IMR-90 (cell line): ENCODE measurements around the gene CST7. TPM values are rescaled to one million over a fixed set of nuclear protein-coding genes. Genes with fewer than 3 reads are reported as not detected.

Experiments used
- ATAC-seq: fragments of 200-7000 bp; cut with Tn5 transposase; 2 replicates; pipeline ENCODE4 v1.9.1; 2020; ENCODE audit warnings: low read depth, mild to moderate bottlenecking, moderate library complexity
- BruUV-seq: library from RNA; stranded (reverse); fragments of 400-500 nt; replicated peaks from 2 replicates; lab custom pipeline; 2021; lab: Mats Ljungman, UMichigan
- CTCF ChIA-PET: fragments of 300-600 bp; formaldehyde crosslinking; extraction: SDS; loops from one replicate; lab custom pipeline; 2021; ENCODE audit warnings: antibody characterized with exemption; lab: Yijun Ruan, JAX
- POLR2A ChIA-PET: fragments of 300-600 bp; sonication (Branson Sonifier 250); formaldehyde crosslinking; loops from one replicate; lab custom pipeline; 2022; ENCODE audit warnings: antibody characterized with exemption; ENCODE audit not compliant: unreplicated experiment; lab: Charles Lee
- DNase-seq: peaks from one replicate; pipeline ENCODE4 v3.0.0; 2013
- H2AFZ ChIP-seq: replicated peaks from 2 replicates; pipeline ENCODE3; 2013; ENCODE audit warnings: low read length, mild to moderate bottlenecking; ENCODE audit not compliant: poor library complexity
- H2AK5ac ChIP-seq: 2 replicates; pipeline ENCODE4 v1.6.1; 2013; ENCODE audit warnings: low read depth, low read length, inconsistent platforms
- H2AK9ac ChIP-seq: replicated peaks from 2 replicates; pipeline ENCODE3; 2013; ENCODE audit warnings: mild to moderate bottlenecking, low read depth, low read length, moderate library complexity; ENCODE audit not compliant: poor library complexity
- H2BK120ac ChIP-seq: 2 replicates; pipeline ENCODE4 v1.6.1; 2013; ENCODE audit warnings: low read depth, low read length, inconsistent platforms
- H2BK15ac ChIP-seq: 3 replicates; pipeline ENCODE4 v1.6.1; 2013; ENCODE audit warnings: low read depth, low read length, inconsistent platforms
- H2BK20ac ChIP-seq: 2 replicates; pipeline ENCODE4 v1.6.1; 2013; ENCODE audit warnings: low read depth, mild to moderate bottlenecking, inconsistent platforms, low read length, moderate library complexity
- H2BK5ac ChIP-seq: 2 replicates; pipeline ENCODE4 v1.6.1; 2013; ENCODE audit warnings: mild to moderate bottlenecking, low read depth, low read length, inconsistent platforms; ENCODE audit not compliant: poor library complexity, severe bottlenecking
- H3K14ac ChIP-seq: replicated peaks from 2 replicates; pipeline ENCODE4 v1.6.1; 2013; ENCODE audit warnings: low read depth, low read length, inconsistent platforms
- H3K18ac ChIP-seq: 2 replicates; pipeline ENCODE4 v1.6.1; 2013; ENCODE audit warnings: low read depth, low read length, control low read depth
- H3K23ac ChIP-seq: 2 replicates; pipeline ENCODE4 v1.6.1; 2013; ENCODE audit warnings: low read depth, low read length, inconsistent platforms
- H3K27ac ChIP-seq: 2 replicates; pipeline ENCODE4 v1.5.1; 2013; ENCODE audit warnings: mild to moderate bottlenecking, control low read depth, low read length; ENCODE audit not compliant: insufficient read depth
- H3K27me3 ChIP-seq: 2 replicates; pipeline ENCODE4 v1.6.1; 2013; ENCODE audit warnings: low read length; ENCODE audit not compliant: control insufficient read depth, insufficient read depth
- H3K36me3 ChIP-seq: 2 replicates; pipeline ENCODE4 v1.6.1; 2013; ENCODE audit warnings: low read length, mixed read lengths; ENCODE audit not compliant: control insufficient read depth, insufficient read depth
- H3K4ac ChIP-seq: 2 replicates; pipeline ENCODE4 v1.6.1; 2013; ENCODE audit warnings: low read depth, low read length, inconsistent platforms
- H3K4me1 ChIP-seq: 2 replicates; pipeline ENCODE4 v1.6.1; 2013; ENCODE audit warnings: low read length, mixed read lengths; ENCODE audit not compliant: control insufficient read depth, insufficient read depth
- H3K4me2 ChIP-seq: 2 replicates; pipeline ENCODE4 v1.6.1; 2013; ENCODE audit warnings: low read depth, mild to moderate bottlenecking, control low read depth, low read length, moderate library complexity
- H3K4me3 ChIP-seq: 2 replicates; pipeline ENCODE4 v1.5.1; 2013; ENCODE audit warnings: low read depth, mild to moderate bottlenecking, control low read depth, low read length, moderate library complexity; ENCODE audit not compliant: insufficient read depth
- H3K56ac ChIP-seq: 2 replicates; pipeline ENCODE4 v1.6.1; 2013; ENCODE audit warnings: low read length, inconsistent platforms; ENCODE audit not compliant: insufficient read depth; ENCODE audit errors: extremely low read depth
- H3K79me1 ChIP-seq, 2 experiments: 2 replicates each; pipeline ENCODE4 v1.6.1; 2013; ENCODE audit warnings: low read length in 2 of 2, inconsistent platforms in 1 of 2, low read depth in 1 of 2
- H3K9ac ChIP-seq: 2 replicates; pipeline ENCODE4 v1.6.1; 2013; ENCODE audit warnings: low read depth, low read length, control low read depth
- H3K9me1 ChIP-seq: 2 replicates; pipeline ENCODE4 v1.6.1; 2013; ENCODE audit warnings: low read length, inconsistent platforms; ENCODE audit not compliant: insufficient read depth
- H3K9me3 ChIP-seq: 2 replicates; pipeline ENCODE4 v1.6.1; 2013; ENCODE audit warnings: low read length; ENCODE audit not compliant: control insufficient read depth, insufficient read depth
- H4K20me1 ChIP-seq: 2 replicates; pipeline ENCODE4 v1.6.1; 2013; ENCODE audit warnings: low read length, inconsistent platforms; ENCODE audit not compliant: insufficient read depth
- H4K5ac ChIP-seq: 2 replicates; pipeline ENCODE4 v1.6.1; 2013; ENCODE audit warnings: mild to moderate bottlenecking, low read depth, low read length, control low read depth
- H4K8ac ChIP-seq, 2 experiments: 2 replicates each; pipeline ENCODE4 v1.6.1; 2013; ENCODE audit warnings: low read depth in 2 of 2, low read length in 2 of 2, control low read depth in 1 of 2, inconsistent platforms in 1 of 2
- H4K91ac ChIP-seq: 2 replicates; pipeline ENCODE4 v1.6.1; 2013; ENCODE audit warnings: low read depth, low read length, inconsistent platforms; ENCODE audit not compliant: insufficient read depth
- BHLHE40 ChIP-seq: fragments of 150-350 bp; IDR thresholded peaks from 2 replicates; pipeline ENCODE4 v1.6.1; 2016; ENCODE audit warnings: mild to moderate bottlenecking, low read depth, low read length
- CEBPB ChIP-seq: IDR thresholded peaks from 2 replicates; pipeline ENCODE4 v1.6.1; 2012; ENCODE audit warnings: low read depth, low read length, improper control_type of control experiment
- CHD1 ChIP-seq: IDR thresholded peaks from 2 replicates; pipeline ENCODE4 v1.6.1; 2012; ENCODE audit warnings: low read depth, low read length, improper control_type of control experiment
- CTCF ChIP-seq: conservative IDR thresholded peaks from 2 replicates; pipeline ENCODE4 v1.5.1; 2012; ENCODE audit warnings: mild to moderate bottlenecking, low read depth, low read length, improper control_type of control experiment
- FOS ChIP-seq: fragments of 150-350 bp; IDR thresholded peaks from 2 replicates; pipeline ENCODE4 v1.6.1; 2016; ENCODE audit warnings: low read depth, low read length
- MAFK ChIP-seq: IDR thresholded peaks from 2 replicates; pipeline ENCODE4 v1.6.1; 2012; ENCODE audit warnings: low read depth, low read length, improper control_type of control experiment
- MAZ ChIP-seq: IDR thresholded peaks from 2 replicates; pipeline ENCODE4 v1.6.1; 2012; ENCODE audit warnings: low read depth, mild to moderate bottlenecking, low read length, improper control_type of control experiment, moderate library complexity, borderline replicate concordance
- MXI1 ChIP-seq: IDR thresholded peaks from 2 replicates; pipeline ENCODE4 v1.6.1; 2012; ENCODE audit warnings: low read depth, mild to moderate bottlenecking, low read length, moderate library complexity, borderline replicate concordance
- NFE2L2 ChIP-seq: fragments of 150-350 bp; IDR thresholded peaks from 2 replicates; pipeline ENCODE4 v1.6.1; 2016; ENCODE audit warnings: low read depth, mild to moderate bottlenecking, low read length
- POLR2A ChIP-seq: IDR thresholded peaks from 2 replicates; pipeline ENCODE4 v1.6.1; 2012; ENCODE audit warnings: mild to moderate bottlenecking, low read depth, low read length
- RAD21 ChIP-seq: IDR thresholded peaks from 2 replicates; pipeline ENCODE4 v1.6.1; 2012; ENCODE audit warnings: low read length, improper control_type of control experiment
- RCOR1 ChIP-seq: IDR thresholded peaks from 2 replicates; pipeline ENCODE4 v1.6.1; 2012; ENCODE audit warnings: mild to moderate bottlenecking, low read length, improper control_type of control experiment; ENCODE audit not compliant: insufficient replicate concordance
- RFX5 ChIP-seq: IDR thresholded peaks from 2 replicates; pipeline ENCODE4 v1.8.0; 2012; ENCODE audit warnings: low read depth, mild to moderate bottlenecking, low read length, moderate library complexity
- SMC3 ChIP-seq: fragments of 150-350 bp; IDR thresholded peaks from 2 replicates; pipeline ENCODE4 v1.6.1; 2016; ENCODE audit warnings: low read depth, mild to moderate bottlenecking, antibody characterized with exemption, low read length, moderate library complexity
- USF2 ChIP-seq: fragments of 150-350 bp; IDR thresholded peaks from 2 replicates; pipeline ENCODE4 v1.6.1; 2017; ENCODE audit warnings: mild to moderate bottlenecking, antibody characterized with exemption, low read length, low read depth
- WGBS, 2 experiments: methylation state at CpG; one replicate each; pipeline versions ENCODE4 v1.1.5 to v1.1.7; 2013; ENCODE audit warnings: missing lambda C conversion rate in 2 of 2; ENCODE audit not compliant: insufficient read length in 1 of 2; ENCODE audit errors: extremely low coverage in 2 of 2; 5-methylcytosine and 5-hydroxymethylcytosine counted together
- dilution Hi-C: fragments of 300-500 bp; cut with HindIII; formaldehyde crosslinking; loops from one replicate; pipeline ENCODE4 v1.14.3; 2018; ENCODE audit warnings: low sequenced_read_pairs; ENCODE audit not compliant: unreplicated experiment
- in situ Hi-C: fragments of 300-500 bp; cut with MboI; formaldehyde crosslinking; loops from 3 replicates; pipeline ENCODE4 v1.14.3; 2019; ENCODE audit warnings: low sequenced_read_pairs, inconsistent platforms, mixed read lengths
- intact Hi-C: fragments of 100-400 bp; cut with micrococcal nuclease; formaldehyde crosslinking; loops from 2 replicates; pipeline ENCODE4 v1.10.0; 2022
- polyA plus RNA-seq, 3 experiments: library from polyadenylated mRNA; depleted of rRNA; stranded (reverse); fragments of >200 nt; gene quantifications; 2 replicates each; pipeline ENCODE4 v1.2.3, GENCODE V29; 2012; ENCODE audit warnings: low replicate concordance in 1 of 3
- total RNA-seq: library from RNA; depleted of rRNA; stranded (reverse); fragments of >200 nt; gene quantifications from 2 replicates; pipeline ENCODE4 v1.2.3, GENCODE V29; 2012
- TF ChIP-seq, protein P1 (sequence below): fragments of 150-350 bp; IDR thresholded peaks from 2 replicates; pipeline ENCODE4 v1.6.1; 2016; ENCODE audit warnings: low read depth, mild to moderate bottlenecking, low read length, moderate library complexity, borderline replicate concordance

Gene CST7
- total and polyA plus RNA-seq, 2 of the 4 experiments (the other 2 are of a cell fraction), result not detected

DNA sequence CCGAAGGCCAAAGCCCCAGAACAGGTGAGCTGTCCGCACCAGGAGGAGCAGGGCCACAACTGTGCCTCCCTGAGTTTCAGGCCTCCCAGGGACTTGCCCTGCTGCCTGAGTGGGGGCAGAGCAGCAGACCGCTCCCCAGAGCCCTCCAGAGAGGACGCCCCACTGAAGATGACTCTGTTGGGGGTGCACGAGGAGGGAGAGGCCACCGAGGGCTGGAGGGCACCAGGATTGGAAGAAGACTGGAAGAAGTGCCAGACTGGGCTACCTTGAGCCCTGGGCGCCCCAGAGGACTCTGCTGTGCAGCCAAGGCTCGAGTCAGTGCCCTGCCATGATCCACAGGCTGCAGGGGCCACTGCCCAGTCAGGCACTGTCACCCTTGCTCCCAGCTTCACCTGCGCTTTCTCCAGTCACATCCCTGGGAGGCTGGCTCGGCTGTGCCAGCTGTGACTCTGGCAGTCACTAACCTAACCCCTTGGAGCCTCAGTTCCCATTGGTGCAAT lies 11.3 kb downstream of the CST7 start:
- H3K9ac ChIP-seq, result no peak overlapping the region
- H4K8ac ChIP-seq, result no peak overlapping the region
- H3K18ac ChIP-seq, result no peak overlapping the region
- H3K79me1 ChIP-seq, result no peaks in the 10 kb centered on the region
- no peak overlapping the region for H3K23ac ChIP-seq
- peaks cover 30% of the 10 kb centered on the region for H3K36me3 ChIP-seq
- dilution Hi-C loops (no loop called here), intact Hi-C loops (no loop called here), in situ Hi-C loops (no loop called here)
- H2AFZ ChIP-seq, result no peak overlapping the region
- H4K91ac ChIP-seq, result no peak overlapping the region
- no peak overlapping the region for H2BK20ac ChIP-seq
- H3K4ac ChIP-seq, result no peak overlapping the region
- H2AK5ac ChIP-seq, result no peak overlapping the region
- no peaks in the 10 kb centered on the region for H3K9me3 ChIP-seq
- H2BK15ac ChIP-seq, result no peak overlapping the region
- TF ChIP-seq CTCF (no peak), SMC3 (no peak), FOS (no peak), RFX5 (no peak), MXI1 (no peak), RAD21 (no peak), MAFK (no peak), POLR2A (no peak), NFE2L2 (no peak), RCOR1 (no peak), USF2 (no peak), BHLHE40 (no peak), MAZ (no peak), CHD1 (no peak), CEBPB (no peak)
- TF ChIP-seq, protein P1, sequence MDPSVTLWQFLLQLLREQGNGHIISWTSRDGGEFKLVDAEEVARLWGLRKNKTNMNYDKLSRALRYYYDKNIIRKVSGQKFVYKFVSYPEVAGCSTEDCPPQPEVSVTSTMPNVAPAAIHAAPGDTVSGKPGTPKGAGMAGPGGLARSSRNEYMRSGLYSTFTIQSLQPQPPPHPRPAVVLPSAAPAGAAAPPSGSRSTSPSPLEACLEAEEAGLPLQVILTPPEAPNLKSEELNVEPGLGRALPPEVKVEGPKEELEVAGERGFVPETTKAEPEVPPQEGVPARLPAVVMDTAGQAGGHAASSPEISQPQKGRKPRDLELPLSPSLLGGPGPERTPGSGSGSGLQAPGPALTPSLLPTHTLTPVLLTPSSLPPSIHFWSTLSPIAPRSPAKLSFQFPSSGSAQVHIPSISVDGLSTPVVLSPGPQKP, result no peak
- H4K20me1 ChIP-seq, result no peaks in the 10 kb centered on the region
- no peak for DNase-seq
- ATAC-seq, result no peak
- no peak overlapping the region for H3K14ac ChIP-seq
- H3K4me2 ChIP-seq, result no peak overlapping the region
- H3K27me3 ChIP-seq, result no peaks in the 10 kb centered on the region
- no peak overlapping the region for H3K56ac ChIP-seq
- no peak overlapping the region for H3K4me3 ChIP-seq
- POLR2A ChIA-PET, result no interaction called here
- H3K9me1 ChIP-seq, result 0 out of 2 replicates have a peak, but pooled peaks cover 4% of the 10 kb centered on the region
- no peak overlapping the region for H4K5ac ChIP-seq
- no peak overlapping the region for H2AK9ac ChIP-seq
- H3K4me1 ChIP-seq, result no peaks in the 10 kb centered on the region
- WGBS, 2 experiments, result 100% methylated on average over 5 of the region's 10 CpGs; no CpG with 5 or more reads in 1 of the 2 experiments
- CTCF ChIA-PET, result no interaction called here
- no peak overlapping the region for H3K27ac ChIP-seq
- BruUV-seq, result no TSS peak
- no peak overlapping the region for H2BK5ac ChIP-seq
- no peak overlapping the region for H2BK120ac ChIP-seq
